Neural crest cell (in vitro differentiated cells): Measurements from ENCODE around the gene TRMT61B. TPM values are rescaled to one million over a fixed set of nuclear protein-coding genes. Genes with fewer than 3 reads are reported as not detected.

Source experiments
- DNase-seq: peaks from one replicate; pipeline ENCODE4 v3.0.0; 2021; ENCODE audit warnings: low read depth, mixed read lengths, low spot score
- H3K27ac Mint-ChIP-seq: one replicate; pipeline ENCODE4 v1.8.0; 2021; ENCODE audit warnings: mild to moderate bottlenecking, mixed read lengths; ENCODE audit not compliant: unreplicated experiment
- H3K27me3 Mint-ChIP-seq: 2 replicates; pipeline ENCODE4 v1.8.0; 2021; ENCODE audit warnings: low read depth, mild to moderate bottlenecking, mixed read lengths
- H3K36me3 Mint-ChIP-seq: 2 replicates; pipeline ENCODE4 v1.8.0; 2021; ENCODE audit warnings: low read depth, mild to moderate bottlenecking, mixed read lengths
- H3K4me1 Mint-ChIP-seq: 2 replicates; pipeline ENCODE4 v1.8.0; 2021; ENCODE audit warnings: mixed read lengths
- H3K4me3 Mint-ChIP-seq: one replicate; pipeline ENCODE4 v1.8.0; 2021; ENCODE audit warnings: mild to moderate bottlenecking, mixed read lengths
- H3K9me3 Mint-ChIP-seq: 2 replicates; pipeline ENCODE4 v1.8.0; 2021; ENCODE audit warnings: mixed read lengths
- total RNA-seq: library from RNA; stranded (reverse); gene quantifications from 2 replicates; pipeline ENCODE4 v1.2.1, GENCODE V29; 2021
- TF ChIP-seq, protein P1 (sequence below): fragments of 200-600 bp; sonication (generic); conservative IDR thresholded peaks from 2 replicates; pipeline ENCODE4 v1.5.0; 2021; ENCODE audit warnings: antibody characterized with exemption, mild to moderate bottlenecking

TRMT61B gene
- total RNA-seq, 1 donor from 2014 or later, result 21.8 TPM

DNA sequence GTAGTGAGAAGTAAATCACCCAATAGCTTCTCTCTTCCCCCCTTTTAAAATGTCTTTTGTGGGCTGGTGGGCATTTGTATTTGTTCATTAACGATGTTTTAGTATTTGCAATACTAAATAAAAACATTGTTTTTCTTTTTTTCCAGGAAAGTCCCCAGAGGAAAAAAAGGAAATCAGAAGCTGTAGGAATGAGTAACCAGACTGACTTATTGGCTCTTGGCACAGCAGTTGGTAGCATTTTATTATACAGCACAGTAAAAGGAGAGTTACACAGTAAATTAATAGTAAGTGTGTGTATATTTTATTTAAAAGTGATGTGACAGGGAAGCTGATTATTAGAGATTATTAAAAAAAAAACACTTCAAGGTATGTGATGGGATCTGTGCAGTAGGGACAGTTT is 31.7 kb upstream of the TRMT61B start:
- peaks cover 11% of the 10 kb centered on the region for H3K36me3 Mint-ChIP-seq
- H3K27ac Mint-ChIP-seq, result no peak overlapping the region
- no peak overlapping the region for H3K4me3 Mint-ChIP-seq
- no peak for DNase-seq
- TF ChIP-seq, protein P1, sequence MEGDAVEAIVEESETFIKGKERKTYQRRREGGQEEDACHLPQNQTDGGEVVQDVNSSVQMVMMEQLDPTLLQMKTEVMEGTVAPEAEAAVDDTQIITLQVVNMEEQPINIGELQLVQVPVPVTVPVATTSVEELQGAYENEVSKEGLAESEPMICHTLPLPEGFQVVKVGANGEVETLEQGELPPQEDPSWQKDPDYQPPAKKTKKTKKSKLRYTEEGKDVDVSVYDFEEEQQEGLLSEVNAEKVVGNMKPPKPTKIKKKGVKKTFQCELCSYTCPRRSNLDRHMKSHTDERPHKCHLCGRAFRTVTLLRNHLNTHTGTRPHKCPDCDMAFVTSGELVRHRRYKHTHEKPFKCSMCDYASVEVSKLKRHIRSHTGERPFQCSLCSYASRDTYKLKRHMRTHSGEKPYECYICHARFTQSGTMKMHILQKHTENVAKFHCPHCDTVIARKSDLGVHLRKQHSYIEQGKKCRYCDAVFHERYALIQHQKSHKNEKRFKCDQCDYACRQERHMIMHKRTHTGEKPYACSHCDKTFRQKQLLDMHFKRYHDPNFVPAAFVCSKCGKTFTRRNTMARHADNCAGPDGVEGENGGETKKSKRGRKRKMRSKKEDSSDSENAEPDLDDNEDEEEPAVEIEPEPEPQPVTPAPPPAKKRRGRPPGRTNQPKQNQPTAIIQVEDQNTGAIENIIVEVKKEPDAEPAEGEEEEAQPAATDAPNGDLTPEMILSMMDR, result no peak
- H3K27me3 Mint-ChIP-seq, result no peaks in the 10 kb centered on the region
- H3K9me3 Mint-ChIP-seq, result no peaks in the 10 kb centered on the region
- peaks cover 35% of the 10 kb centered on the region for H3K4me1 Mint-ChIP-seq

DNA sequence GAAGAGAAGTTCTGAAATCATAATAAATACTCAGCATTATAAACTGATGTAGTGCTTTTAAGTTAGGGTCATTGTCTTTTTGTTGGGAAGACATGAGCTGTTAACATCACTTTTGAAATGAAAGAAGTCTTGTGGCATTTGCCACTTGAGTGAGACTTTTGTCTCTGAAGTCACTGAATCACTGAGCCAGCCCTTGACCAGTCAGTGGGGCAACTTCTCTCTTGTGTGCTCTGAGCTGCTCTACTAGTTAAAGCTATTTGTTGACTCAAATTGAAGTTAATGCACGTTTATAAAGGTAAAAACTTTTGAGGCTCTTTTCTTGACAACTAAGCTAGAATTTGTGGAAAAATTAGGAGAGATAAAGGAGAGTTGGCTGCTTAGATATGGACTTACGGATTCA is 31.1 kb upstream of the TRMT61B start:
- Mint-ChIP-seq H3K27me3 (no peaks in the 10 kb centered on the region), H3K36me3 (peaks cover 5% of the 10 kb centered on the region), H3K4me3 (no peak overlapping the region), H3K9me3 (no peaks in the 10 kb centered on the region), H3K27ac (no peak overlapping the region), H3K4me1 (peaks cover 42% of the 10 kb centered on the region)
- DNase-seq, result no peak
- TF ChIP-seq, protein P1, result no peak

DNA sequence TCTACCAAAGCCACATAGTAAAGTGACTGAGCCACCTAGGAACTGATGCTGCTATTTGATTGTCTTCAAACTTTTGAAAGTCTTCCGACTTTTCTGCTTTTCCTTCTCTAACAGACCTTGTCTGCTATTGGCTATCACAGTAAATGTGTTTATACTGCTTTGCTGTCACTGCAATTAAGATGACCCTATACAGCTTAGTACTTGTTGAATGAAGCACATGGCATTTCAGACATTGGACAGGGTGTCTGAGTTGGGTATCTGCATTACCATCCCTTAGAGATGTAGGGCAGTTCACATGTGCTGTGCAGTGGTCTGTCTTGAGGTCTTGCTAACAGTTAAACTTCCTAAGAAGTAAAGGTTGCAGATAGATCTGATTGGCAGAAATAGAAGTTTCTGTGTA is 27.9 kb upstream of the TRMT61B start:
- no peak overlapping the region for H3K27ac Mint-ChIP-seq
- peaks cover 8% of the 10 kb centered on the region for H3K27me3 Mint-ChIP-seq
- TF ChIP-seq, protein P1, result no peak
- peaks cover 3% of the 10 kb centered on the region for H3K36me3 Mint-ChIP-seq
- no peaks in the 10 kb centered on the region for H3K9me3 Mint-ChIP-seq
- peaks cover 51% of the 10 kb centered on the region for H3K4me1 Mint-ChIP-seq
- peak overlapping the region; percentile 31 for H3K4me3 Mint-ChIP-seq
- DNase-seq, result no peak

DNA sequence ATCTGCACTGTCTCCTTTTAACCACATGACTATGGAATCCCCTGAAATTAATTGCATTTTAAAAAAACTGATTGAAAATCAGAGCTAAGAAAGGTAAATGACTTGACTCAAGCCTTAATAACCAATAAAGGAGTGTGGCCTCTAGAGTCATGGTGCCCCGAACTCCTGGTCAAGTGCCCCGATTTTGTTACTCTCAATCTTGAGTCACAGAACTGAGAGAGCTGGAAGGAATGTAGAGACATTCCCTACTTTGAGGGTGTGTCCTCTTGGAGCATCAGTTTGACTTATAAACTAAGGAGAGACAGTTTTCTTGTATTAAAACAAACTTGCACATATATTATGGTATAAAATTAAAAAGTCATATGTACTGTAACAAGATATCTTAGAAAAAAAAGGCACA is 26.8 kb upstream of the TRMT61B start:
- H3K36me3 Mint-ChIP-seq, result no peaks in the 10 kb centered on the region
- H3K4me3 Mint-ChIP-seq, result peak overlapping the region; percentile 75
- TF ChIP-seq, protein P1, result no peak
- no peak overlapping the region for H3K27ac Mint-ChIP-seq
- no peak for DNase-seq
- no peaks in the 10 kb centered on the region for H3K9me3 Mint-ChIP-seq
- peaks cover 11% of the 10 kb centered on the region for H3K27me3 Mint-ChIP-seq
- peaks cover 51% of the 10 kb centered on the region for H3K4me1 Mint-ChIP-seq

DNA sequence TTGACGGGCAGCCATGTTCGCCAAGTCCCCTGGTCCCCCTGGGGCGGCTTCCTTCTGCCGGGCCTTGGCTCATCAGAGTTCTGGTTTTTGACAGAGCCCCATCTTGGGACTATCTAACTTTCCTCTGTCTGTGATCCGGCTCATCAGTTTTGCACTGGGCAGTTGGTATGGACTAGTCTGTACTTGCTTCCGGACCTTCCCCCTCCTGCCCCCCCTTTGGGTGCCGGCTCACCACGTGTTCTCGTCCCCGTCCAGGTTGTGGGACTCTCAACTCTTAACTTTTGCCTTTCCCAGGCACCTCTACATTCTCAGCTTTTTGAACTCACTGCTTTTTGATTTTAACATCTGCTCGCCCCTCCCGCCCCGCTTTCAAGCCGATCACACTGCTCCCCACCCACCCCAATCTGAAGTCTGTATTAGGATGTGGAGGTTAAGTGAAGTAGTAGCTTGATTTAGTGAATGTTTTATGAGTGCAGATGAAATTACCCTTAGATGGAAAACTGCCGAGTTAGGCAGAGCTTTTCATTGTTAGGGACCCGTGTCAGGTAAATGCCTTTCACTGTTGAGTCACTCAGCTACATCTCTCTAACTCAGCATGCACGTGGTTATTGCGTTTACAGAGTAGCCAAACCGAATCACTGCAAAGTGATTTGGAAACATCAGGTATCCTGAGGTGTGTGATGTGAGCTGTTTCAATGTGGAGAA is 25.2 kb upstream of the TRMT61B start:
- no peaks in the 10 kb centered on the region for H3K36me3 Mint-ChIP-seq
- peak; percentile 18 for DNase-seq
- peaks cover 11% of the 10 kb centered on the region for H3K27me3 Mint-ChIP-seq
- no peaks in the 10 kb centered on the region for H3K9me3 Mint-ChIP-seq
- H3K4me3 Mint-ChIP-seq, result peak overlapping the region; percentile 98
- peaks cover 38% of the 10 kb centered on the region for H3K4me1 Mint-ChIP-seq
- TF ChIP-seq, protein P1, result no peak
- peak overlapping the region; percentile 98 for H3K27ac Mint-ChIP-seq
